ENCODE results near the gene ANKAR.
"Not testable (repeated sequence)": the region's sequence is repeated elsewhere in the genome, so short reads cannot be mapped to it uniquely, and the experiment has no call there.

ANKAR gene, protein sequence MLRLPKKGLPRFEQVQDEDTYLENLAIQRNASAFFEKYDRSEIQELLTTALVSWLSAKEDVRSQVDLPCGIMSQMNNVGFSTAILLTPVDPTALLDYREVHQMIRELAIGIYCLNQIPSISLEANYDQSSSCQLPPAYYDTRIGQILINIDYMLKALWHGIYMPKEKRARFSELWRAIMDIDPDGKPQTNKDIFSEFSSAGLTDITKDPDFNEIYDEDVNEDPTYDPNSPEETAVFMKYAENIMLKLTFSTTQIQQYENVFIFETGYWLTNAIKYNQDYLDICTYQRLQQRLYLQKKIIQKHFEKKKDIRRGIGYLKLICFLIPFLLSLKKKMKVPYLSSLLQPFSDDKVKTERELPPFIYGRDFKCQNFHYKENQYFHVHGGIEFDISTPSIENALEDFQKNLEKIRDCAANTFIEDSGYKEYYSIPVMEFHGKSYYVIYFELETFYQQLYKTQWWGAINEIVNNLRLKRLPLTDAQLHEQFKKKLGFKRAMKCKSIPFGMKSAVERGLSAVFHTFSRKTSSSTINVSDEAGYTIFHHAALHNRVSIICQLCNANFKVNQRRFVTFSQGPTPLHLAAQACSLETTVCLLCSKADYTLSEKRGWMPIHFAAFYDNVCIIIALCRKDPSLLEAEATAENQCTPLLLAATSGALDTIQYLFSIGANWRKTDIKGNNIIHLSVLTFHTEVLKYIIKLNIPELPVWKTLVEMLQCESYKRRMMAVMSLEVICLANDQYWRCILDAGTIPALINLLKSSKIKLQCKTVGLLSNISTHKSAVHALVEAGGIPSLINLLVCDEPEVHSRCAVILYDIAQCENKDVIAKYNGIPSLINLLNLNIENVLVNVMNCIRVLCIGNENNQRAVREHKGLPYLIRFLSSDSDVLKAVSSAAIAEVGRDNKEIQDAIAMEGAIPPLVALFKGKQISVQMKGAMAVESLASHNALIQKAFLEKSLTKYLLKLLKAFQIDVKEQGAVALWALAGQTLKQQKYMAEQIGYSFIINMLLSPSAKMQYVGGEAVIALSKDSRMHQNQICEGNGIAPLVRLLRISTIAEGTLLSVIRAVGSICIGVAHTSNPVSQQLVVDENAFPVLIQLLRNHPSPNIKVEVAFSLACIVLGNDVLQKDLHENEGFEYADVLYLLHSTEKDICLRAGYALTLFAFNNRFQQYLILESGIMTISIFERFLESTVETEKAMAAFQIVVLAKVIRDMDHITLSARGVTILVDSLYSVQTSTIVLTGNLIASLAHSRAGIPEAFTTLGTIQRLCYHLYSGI (N-terminal part only)

DNA sequence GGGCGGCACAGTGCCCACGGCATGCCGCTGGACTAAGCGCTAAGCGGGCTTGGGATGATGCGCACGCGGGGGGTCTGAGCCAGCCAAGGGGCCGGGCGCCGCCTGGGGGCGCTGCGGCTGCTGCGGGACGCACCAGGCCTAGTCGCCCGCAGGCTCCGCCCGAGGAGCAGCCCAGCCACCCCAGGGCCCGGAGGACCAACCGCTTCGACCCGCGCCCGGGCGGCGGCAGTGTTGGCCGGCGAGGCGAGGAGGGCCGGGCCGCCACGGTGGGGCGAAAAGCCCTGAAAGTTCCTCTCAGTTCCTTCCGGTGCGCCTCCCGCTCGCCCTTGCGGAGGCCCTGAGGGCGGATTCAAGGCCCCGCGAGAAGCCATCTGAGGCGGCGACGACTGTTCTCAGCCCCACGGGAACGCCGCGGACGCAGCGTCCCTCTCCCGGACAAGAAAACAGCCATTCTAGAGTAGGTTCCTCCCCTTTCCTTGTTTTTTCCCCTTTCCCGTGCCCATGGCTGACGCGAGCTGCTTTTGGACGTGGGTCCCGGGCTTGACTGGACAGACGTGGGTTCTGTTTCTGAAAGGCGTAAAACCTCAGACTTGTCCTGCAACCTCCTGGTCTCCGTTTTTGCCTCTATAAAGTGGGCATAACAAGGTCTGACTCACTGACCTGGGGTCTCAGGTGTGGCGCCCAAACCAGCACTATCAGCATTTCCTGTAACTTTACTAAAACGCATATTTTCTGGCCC is at the start of gene ANKAR:
Gene ANKAR, plus strand, starts transcription at position 297 of the 739 bp plus-strand sequence. CDS start 1,821 bp downstream, outside the sequence.
- no peak for DNase-seq

- no peak for DNase-seq
These were observed 48.8 kb upstream of the ANKAR start for GRCh38 chr2:189625636-189626035.

DNA sequence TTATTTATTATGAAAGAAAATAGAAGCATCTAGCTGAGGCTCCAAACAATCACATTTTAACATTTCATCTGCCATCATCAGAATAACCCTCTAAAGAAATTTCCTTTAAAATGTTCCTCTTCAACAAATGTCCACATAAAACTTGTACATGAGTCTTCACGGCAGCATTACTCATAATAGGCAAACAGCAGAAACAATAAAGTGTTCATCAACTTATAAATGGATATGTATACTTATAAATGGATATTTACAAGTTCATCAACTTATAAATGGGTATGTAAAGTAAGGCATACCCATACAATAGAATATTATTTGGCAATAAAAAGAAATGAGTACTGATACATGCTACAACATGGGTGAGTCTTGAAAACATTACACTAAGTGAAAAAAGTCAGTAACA is 46.7 kb upstream of the ANKAR start:
- no peak for DNase-seq

DNA sequence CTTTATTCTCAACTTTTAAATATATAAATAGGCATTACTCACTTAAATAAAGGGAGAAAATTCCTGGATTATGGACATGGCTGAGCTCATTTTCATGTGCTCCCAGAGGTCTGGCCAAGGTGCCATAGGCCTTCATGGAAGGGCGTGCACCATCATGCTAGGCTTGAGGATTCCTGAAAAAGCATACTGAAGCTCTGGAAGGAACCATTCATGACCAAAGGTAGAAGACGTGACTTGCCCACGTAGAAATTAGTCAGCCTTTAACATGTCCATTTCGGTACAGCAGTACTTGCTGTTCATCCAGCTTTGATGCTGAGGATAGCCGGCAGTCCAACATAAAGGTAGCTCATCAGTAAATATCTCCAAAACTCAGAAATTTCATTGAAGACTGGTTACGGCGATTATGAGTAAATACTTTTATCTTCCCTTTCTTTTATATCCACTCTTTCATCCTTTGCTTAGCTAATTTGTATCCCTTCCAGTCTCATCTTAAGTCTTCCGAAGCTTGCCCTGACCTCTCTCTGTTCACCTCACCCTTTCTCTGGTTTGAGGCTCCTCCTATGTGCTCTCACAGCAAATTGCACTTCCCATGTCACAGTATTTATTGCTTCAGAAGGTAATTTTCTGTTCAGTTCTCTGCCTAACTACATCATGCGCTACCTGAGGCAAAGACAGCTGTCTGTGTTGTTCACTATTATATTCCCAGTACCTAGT is 45.5 kb upstream of the ANKAR start:
- DNase-seq: no peak

GRCh38 chr2:189629531-189630453 is 44.7 kb upstream of the ANKAR start:
- no peak for DNase-seq

- no peak for DNase-seq
These were observed 42.6 kb upstream of the ANKAR start for GRCh38 chr2:189631849-189632248.

DNA sequence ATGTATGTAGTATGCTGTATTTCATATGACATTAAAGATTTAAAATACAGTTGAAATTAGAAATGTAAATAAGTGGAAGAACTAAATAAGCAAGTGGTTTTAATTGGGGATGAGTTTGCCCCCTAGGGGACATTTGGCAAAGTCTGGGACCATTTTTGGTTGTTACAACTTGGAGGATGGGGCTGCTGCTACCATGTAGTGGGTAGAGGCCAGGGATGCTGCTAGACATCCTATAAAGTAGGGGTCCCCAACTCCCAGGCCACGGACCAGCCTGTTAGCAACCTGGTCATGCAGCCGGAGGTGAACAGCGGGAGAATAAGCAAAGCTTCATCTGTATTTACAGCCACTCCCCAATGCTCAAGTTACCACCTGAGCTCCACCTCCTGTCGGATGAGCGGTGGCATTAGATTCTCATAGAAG is 41.1 kb upstream of the ANKAR start:
- DNase-seq: no peak

- no peak for DNase-seq
These were observed 39.1 kb upstream of the ANKAR start for GRCh38 chr2:189635353-189635752.

DNA sequence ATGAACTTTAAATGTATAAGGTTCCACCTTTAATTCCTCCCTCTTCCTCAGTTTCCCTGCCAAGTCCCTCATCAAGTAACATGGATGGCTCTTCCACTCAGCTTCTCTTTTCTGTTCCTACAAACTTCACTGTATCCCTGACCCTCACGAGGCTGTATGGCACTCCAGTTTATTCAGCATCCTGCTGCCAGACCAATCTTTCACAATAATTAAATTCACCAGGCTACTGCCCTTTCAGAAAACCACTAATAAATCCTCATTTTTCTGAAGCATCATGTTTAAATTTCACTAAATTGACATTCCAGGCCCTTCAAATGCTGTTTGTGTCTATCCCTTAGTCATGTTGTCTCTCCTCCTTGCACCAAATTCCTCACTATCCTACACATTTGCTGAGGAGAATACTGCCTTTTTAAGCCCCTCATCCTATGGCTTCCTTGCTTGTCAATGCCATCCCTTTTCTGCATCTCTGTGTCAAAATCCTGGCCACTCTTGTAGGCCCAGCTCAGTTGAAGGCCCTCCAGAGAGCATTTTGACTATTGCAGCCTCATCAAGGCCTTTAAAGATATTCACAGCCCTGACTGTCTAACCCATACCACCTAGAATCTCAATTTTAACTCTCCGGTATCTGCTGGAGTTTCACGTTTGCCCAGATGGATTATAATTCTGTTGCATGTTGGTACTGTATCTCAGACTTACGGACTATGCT is 36.0 kb upstream of the ANKAR start:
- DNase-seq: no peak

GRCh38 chr2:189639007-189639609 is 35.4 kb upstream of the ANKAR start:
- no peak for DNase-seq

GRCh38 chr2:189641002-189641401 is 33.5 kb upstream of the ANKAR start:
- DNase-seq: no peak

DNA sequence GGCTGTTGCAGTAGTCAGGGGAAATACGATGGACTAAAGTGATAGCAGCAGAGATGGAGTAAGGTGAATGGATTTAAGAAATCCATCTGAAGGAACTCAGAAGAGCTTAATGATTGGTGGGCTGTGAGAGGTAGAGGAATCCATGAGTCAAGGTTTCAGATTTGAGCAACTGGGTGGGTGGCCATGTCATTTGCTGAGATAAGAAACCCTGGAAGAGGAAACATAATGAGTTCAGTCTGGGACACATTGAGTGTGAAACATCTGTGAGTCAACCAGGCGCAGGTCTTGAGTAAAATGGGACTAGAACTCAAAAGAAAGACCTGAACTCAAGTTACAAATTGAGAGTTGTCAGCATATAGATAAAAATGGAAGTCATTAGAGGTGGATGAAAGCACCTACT is 32.9 kb upstream of the ANKAR start:
- DNase-seq: no peak

DNA sequence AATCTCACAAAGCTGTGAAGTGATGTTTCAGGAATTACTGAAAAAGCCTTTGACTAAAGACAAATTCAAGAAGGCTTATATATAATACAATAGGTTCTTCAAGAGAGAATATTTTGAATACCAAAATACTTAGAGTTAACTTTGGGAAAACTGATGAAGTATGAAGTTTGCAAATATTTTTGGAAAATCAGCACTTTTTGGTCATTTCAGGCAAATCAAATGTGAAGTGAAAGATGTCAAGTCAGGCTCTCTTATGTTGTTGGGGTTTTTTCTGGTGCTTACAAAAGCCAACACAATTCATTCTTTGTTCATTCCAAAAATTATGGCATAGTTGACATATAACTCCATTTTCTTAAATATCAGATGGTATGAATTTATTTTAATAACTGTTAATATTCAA is 27.9 kb upstream of the ANKAR start:
- DNase-seq: no peak

DNA sequence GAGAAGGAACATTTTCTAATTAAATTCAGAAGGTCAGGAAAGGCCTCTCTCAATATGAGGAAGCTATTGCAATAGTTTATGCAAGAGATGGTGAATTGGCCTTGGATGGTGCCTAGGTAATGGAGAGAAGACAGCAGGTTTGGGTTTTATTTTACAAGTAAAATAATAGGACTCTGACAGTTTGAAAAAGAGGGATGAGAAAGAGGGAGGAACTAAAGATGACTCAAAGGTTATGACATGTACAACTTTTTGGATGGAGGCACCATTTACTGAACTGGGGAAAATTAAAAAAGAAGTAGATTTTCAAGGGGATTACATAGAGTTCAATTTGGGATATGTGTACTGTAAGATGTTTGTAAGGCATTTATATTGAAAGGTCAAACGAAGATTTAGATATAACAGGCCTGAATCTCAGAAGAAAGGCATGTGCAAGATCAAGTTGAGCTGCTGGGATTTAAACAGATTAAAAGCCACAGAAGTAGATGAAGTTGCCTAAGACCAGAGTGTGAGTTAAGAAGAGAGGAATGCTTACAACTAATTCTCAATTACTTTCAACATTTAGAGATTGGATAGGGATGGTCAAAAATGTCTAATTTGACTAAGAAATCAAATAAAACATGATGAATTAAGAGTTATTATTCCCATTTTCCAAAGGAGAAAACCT is 25.5 kb upstream of the ANKAR start:
- DNase-seq: no peak

DNA sequence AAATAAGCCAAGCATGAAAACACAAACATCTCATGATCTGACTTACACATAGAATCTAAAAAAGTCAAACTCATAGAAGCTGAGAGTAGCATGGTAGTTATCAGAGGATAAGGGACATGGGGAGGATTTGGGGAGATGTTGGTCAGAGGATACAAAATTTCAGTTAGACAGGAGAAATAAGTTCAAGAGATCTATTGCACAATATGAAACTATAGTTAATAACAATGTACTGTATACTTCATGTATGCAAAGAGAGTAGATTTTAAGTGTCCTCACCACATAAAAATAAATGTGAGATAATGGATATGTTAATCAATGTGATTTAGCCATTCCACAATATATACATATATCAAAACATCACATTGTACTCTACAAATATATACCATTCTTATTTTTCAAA is 23.2 kb upstream of the ANKAR start:
- DNase-seq: no peak

DNA sequence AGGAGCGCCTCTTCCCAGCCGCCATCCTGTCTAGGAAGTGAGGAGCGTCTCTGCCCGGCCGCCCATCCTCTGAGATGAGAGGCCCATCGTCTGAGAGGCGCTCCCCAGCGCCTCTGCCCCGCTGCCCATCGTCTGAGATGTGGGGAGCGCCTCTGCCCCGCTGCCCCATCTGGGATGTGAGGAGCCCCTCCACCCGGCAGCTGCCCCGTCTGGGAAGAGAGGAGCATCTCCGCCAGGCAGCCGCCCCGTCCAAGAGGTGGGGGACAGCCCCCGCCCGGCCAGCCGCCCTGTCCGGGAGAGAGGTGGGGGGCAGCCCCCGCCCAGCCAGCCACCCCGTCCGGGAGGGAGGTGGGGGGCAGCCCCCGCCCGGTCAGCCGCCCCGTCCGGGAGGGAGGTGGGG is 21.0 kb upstream of the ANKAR start:
- not testable (repeated sequence) for DNase-seq

GRCh38 chr2:189654641-189655040 is 19.8 kb upstream of the ANKAR start:
- no peak for DNase-seq

DNA sequence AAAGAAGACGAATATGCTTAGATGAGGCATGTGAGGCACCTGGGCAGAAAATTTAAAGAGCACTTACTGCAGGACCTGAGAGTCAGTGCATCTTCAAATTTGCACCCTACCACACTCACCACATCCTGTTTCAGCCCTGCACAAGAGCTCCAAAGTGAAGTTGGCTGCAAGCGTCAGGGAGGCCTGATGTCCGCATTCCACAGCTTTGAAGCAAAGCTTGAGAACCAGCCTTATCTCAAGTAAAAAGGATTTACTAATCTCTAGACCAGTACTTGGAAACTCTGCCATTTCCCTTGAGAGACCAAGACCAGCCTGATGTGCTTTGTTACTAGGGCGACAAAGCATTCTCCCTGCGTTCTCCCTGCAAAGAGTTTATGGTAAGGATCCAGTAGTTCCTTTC is 16.6 kb upstream of the ANKAR start:
- no peak for DNase-seq
